H1 (cell line): ENCODE results near the gene C1QL2.

Source experiments
- ATF3 ChIP-seq: IDR thresholded peaks from 2 replicates; pipeline ENCODE4 v1.6.1; 2011; ENCODE audit warnings: low read depth, mild to moderate bottlenecking, low read length; ENCODE audit not compliant: insufficient read depth
- CHD2 ChIP-seq: IDR thresholded peaks from 2 replicates; pipeline ENCODE4 v1.6.1; 2012; ENCODE audit warnings: low read length, improper control_type of control experiment
- CTCF ChIP-seq, 3 experiments: IDR thresholded peaks; 1 replicate in 2 of 3; 2 replicates in 1 of 3; pipeline versions ENCODE4 v1.5.1 to v1.6.1; 2011; ENCODE audit warnings: low read length in 3 of 3, mild to moderate bottlenecking in 3 of 3, inconsistent platforms in 2 of 3, low read depth in 1 of 3, moderate library complexity in 1 of 3; ENCODE audit not compliant: insufficient read depth in 1 of 3; ENCODE audit errors: control extremely low read depth in 1 of 3
- POLR2A ChIP-seq, 2 experiments: IDR thresholded peaks; 1 replicate in 1 of 2; 2 replicates in 1 of 2; pipeline ENCODE4 v1.6.1; 2011; ENCODE audit warnings: low read depth in 2 of 2, low read length in 2 of 2, mild to moderate bottlenecking in 2 of 2; ENCODE audit errors: control extremely low read depth in 1 of 2
- SP1 ChIP-seq: IDR thresholded peaks from 2 replicates; pipeline ENCODE4 v1.6.1; 2011; ENCODE audit warnings: low read depth, low read length

GRCh38 chr2:119117891-119118882 is 40.4 kb downstream of the C1QL2 start:
- no peak for TF ChIP-seq CTCF (IDR thresholded peaks at IDR 0.05; ENCODE audit: control extremely low read depth in 1 of 3, insufficient read depth in 1 of 3, low read depth in 1 of 3, low read length in 3 of 3)
- no peak for TF ChIP-seq SP1
- no peak for TF ChIP-seq POLR2A (IDR thresholded peaks at IDR 0.05; ENCODE audit: control extremely low read depth in 1 of 2, low read depth in 2 of 2, low read length in 2 of 2)
- TF ChIP-seq ATF3: no peak
- no peak for TF ChIP-seq CHD2
